HG02938 (cell line): ENCODE results near the gene KLF9.

Source experiments
- ATAC-seq: cut with Tn5 transposase; IDR thresholded peaks from one replicate; pipeline ENCODE4 v1.9.1; 2021; ENCODE audit warnings: mild to moderate bottlenecking, moderate library complexity; ENCODE audit not compliant: unreplicated experiment

The KLF9 gene

GRCh38 chr9:70367305-70367930 lies 47.0 kb downstream of the KLF9 start:
- ATAC-seq = no peak

- ATAC-seq = no peak
Measured at GRCh38 chr9:70363760-70364159, 50.7 kb downstream of the KLF9 start.

- ATAC-seq = no peak
Measured at GRCh38 chr9:70362952-70363351, 51.5 kb downstream of the KLF9 start.

GRCh38 chr9:70355801-70356200 lies 58.7 kb downstream of the KLF9 start:
- ATAC-seq = no peak

- ATAC-seq = no peak
Measured at GRCh38 chr9:70352802-70353201, 61.7 kb downstream of the KLF9 start.

- ATAC-seq = no peak
Measured at GRCh38 chr9:70352356-70352755, 62.1 kb downstream of the KLF9 start.

GRCh38 chr9:70347046-70347445 lies 67.4 kb downstream of the KLF9 start:
- no peak for ATAC-seq

- no peak for ATAC-seq
Measured at GRCh38 chr9:70340572-70340971, 73.9 kb downstream of the KLF9 start.
